22Rv1 (cell line): ENCODE measurements around the gene UNC5CL.
"Not testable (repeated sequence)": the region's sequence is repeated elsewhere in the genome, so short reads cannot be mapped to it uniquely, and the experiment has no call there.

Experiments used
- H3K27ac ChIP-seq: fragments of 450-650 bp; 2 replicates; pipeline ENCODE4 v1.5.1; 2017
- ZFX ChIP-seq: fragments of 450-650 bp; IDR thresholded peaks from 2 replicates; pipeline ENCODE4 v1.6.1; 2017; ENCODE audit warnings: antibody characterized with exemption, borderline replicate concordance
- TF ChIP-seq, protein P1 (sequence below): fragments of 450-650 bp; IDR thresholded peaks from 2 replicates; pipeline ENCODE4 v1.5.1; 2017; ENCODE audit warnings: mild to moderate bottlenecking

UNC5CL gene

DNA sequence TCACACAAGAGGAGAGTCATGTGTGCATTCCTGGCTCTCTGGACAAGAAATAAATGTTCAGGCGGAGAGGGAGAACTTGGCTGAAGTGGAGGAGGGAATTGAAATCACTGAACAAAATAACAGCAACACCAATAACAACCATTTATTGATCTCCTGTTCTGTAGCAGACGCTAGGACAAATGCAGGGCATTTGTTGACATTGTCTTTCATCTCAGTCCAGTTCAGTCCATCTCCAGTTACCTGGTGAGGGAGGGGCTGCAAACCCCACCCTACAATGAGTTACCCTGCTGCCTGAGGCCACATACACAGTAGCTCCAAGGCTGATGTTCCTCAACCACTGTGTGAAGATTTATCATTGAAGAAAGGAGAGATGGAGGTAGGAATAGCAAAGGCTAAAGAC is 27.3 kb downstream of the UNC5CL start:
- H3K27ac ChIP-seq = no peak overlapping the region
- TF ChIP-seq, protein P1, sequence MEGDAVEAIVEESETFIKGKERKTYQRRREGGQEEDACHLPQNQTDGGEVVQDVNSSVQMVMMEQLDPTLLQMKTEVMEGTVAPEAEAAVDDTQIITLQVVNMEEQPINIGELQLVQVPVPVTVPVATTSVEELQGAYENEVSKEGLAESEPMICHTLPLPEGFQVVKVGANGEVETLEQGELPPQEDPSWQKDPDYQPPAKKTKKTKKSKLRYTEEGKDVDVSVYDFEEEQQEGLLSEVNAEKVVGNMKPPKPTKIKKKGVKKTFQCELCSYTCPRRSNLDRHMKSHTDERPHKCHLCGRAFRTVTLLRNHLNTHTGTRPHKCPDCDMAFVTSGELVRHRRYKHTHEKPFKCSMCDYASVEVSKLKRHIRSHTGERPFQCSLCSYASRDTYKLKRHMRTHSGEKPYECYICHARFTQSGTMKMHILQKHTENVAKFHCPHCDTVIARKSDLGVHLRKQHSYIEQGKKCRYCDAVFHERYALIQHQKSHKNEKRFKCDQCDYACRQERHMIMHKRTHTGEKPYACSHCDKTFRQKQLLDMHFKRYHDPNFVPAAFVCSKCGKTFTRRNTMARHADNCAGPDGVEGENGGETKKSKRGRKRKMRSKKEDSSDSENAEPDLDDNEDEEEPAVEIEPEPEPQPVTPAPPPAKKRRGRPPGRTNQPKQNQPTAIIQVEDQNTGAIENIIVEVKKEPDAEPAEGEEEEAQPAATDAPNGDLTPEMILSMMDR = no peak
- TF ChIP-seq ZFX = no peak

DNA sequence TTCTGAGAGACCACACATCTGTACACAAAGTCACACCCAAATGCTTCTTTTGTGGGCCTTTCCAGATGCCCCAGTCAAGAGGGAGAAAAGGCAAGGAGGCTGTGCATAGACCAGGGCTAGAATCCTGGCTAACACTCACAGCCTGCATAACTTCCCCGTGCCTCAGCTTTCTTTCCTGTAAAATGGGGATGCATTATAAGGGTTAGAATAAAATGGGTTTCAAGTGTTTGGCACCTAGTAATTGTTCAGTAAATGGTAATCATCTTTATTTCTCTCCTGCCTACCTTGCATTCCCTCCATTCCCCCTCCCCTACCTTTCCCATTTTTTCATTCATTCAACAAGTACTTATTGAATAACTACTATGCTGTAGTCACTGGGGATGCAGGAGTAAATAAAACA is 29.4 kb downstream of the UNC5CL start:
- TF ChIP-seq, protein P1 = no peak
- TF ChIP-seq ZFX = no peak
- H3K27ac ChIP-seq = no peak overlapping the region

DNA sequence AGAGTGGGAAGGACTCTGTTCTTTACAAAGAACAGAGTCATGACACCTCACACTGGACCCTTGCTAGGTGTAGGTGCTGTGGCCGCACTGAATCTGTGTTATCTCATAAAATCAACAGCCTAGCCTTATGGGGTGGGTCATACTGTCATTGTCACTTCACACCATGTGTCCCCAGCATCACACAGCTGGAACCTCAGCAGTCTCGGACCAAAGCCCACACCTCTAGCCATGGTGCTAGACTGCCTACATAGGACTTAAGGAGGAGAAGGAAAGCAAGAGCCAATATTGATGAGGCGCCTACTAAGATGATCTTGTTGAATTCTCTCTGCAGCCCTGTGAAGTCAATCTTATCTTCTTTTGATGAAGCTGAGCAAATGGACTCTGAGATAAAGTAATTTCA is 31.0 kb downstream of the UNC5CL start:
- no peak overlapping the region for H3K27ac ChIP-seq
- TF ChIP-seq, protein P1 = no peak
- TF ChIP-seq ZFX = no peak

DNA sequence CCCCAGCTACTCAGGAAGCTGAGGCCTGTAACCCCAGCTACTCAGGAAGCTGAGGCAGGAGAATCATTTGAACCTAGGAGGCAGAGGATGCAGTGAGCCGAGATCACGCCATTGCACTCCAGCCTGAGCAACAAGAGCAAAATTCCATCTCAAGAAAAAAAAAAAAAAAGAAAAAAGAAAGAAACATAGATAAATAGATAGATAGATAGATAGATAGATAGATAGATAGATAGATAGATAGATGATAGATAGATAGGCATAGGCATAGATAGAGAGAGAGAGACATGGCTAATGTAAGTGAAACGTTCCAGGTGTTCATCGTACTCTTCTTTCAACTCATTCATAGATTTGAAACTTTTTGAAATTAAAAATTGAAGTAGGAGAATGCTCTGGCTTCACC is 32.0 kb downstream of the UNC5CL start:
- H3K27ac ChIP-seq = not testable (repeated sequence)

DNA sequence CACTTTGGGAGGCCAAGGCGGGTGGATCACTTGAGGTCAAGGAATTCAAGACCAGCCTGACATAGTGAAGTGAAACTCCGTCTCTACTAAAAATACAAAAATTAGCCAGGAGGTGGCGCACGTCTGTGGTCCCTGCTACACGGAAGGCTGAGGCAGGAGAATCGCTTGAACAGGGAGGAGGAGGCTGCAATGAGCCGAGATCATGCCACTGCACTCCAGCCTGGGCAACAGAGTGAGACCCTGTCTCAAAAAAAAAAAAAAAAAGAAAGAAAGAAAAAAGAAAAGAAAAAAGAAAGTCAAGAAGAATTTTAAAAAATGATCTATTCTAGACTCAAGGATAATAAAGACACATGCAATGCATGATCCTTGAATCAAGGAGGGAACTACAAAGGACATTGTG is 32.8 kb downstream of the UNC5CL start:
- H3K27ac ChIP-seq = not testable (repeated sequence)
- TF ChIP-seq, protein P1 = peak; percentile 92

DNA sequence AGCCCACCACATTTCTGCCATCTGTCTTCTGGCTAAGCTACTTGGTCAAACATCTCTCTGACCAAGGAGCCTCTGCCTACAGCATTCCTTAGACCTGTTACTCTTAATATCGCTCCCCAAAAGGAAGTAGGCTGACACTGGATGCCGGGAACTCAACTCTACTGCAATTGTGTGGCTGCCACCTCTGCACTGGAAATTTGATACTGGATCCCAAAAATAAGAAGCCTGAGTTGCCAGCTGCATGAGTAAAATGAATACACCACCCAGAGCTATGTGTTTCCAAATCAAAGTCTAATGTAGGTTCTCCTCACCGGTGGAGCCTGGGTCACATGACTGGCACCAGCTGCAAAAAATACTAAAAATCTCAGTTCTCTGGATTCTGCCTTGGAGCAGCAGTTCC is 36.9 kb downstream of the UNC5CL start:
- TF ChIP-seq ZFX = no peak
- TF ChIP-seq, protein P1 = no peak
- no peak overlapping the region for H3K27ac ChIP-seq

DNA sequence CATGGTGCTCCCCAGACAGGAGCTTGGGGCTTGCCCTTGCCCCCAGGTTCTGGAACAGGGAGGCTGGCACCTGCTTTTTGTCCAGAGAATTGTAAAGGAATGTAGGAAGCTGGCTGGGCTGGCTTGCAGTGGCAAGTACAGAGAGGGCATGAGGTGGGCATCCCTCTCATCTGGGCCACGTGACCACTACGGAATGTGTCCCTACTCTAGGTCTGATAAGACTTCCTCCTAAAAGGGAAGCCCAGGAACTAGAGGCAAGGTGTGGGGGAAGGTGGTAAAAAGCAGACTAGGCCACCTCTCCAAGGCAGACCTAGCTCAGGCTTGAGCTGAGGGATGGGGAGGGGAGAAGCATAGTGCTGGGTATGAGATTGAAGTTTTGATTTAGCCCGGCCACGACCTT is 38.8 kb downstream of the UNC5CL start:
- H3K27ac ChIP-seq = no peak overlapping the region

DNA sequence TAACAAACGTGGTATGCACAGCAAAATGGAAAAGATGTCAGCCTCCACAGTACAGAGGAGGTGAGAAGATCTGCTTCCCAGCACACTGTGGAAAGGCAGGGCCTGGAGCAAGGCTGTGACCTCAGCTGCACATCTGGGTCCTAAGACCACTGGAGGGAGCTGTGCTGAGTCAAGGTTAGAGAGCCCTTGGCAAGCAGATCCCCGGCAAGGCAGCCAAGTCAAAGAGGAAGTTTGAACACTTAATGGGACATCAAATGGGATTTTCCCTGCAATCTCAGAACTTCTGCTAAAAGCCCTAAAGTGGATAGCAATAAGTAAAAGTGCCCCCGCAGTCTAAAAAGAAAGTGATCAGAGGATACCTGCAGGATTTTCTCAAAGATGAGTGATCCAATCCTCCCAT is 39.5 kb downstream of the UNC5CL start:
- no peak for TF ChIP-seq ZFX
- TF ChIP-seq, protein P1 = peak; percentile 42
- no peak overlapping the region for H3K27ac ChIP-seq

More for the DNA sequence above, 38.8 kb downstream of the UNC5CL start:
- TF ChIP-seq ZFX = no peak
- TF ChIP-seq, protein P1 = no peak
